ENCODE results near the gene PLEKHG1. TPM values are rescaled to one million over a fixed set of nuclear protein-coding genes. Genes with fewer than 3 reads are reported as not detected.

Gene PLEKHG1
- total RNA-seq, 2 experiments from 2014 or later, result 3.8 to 6.9 TPM

DNA sequence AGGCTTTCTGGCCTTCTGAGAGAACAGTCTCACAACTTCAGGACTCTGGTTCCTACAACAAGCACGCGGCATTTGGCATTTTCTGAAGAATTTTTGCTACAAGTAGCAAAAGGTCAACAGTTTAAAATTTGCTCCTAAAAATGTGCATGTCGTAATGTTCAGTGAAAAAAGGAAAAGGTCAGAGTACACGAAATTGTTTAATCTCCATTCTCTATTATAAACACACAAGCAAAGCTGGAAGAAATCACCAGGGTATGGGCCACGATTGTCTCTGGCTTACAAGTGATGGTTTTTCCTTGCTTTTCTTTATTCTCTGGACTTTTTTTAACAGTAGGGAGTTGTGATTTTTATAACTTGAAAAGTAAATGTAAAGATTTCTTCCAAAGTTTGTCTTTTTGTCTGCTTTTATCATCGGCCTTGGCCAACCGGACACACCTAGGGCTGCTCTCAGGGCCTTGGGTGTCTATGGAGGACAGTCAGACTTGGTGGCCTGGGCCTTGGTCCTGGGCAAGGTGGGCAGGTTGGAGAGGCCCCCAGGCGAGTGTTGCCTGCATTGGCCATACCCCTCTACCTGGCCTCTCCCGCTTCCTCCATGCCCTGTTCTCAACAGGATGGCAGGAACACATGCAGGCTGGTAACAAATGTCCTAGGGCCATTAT is 32.4 kb downstream of the PLEKHG1 start:
- ATAC-seq (ENCODE audit: low read depth) (no peak), DNase-seq (no peak)
- peak overlapping the region; percentile 17 for H3K4me3 Mint-ChIP-seq
- H3K9me3 Mint-ChIP-seq, result no peaks in the 10 kb centered on the region
- peaks cover 4% of the 10 kb centered on the region for H3K27me3 Mint-ChIP-seq
- H3K27ac Mint-ChIP-seq, result no peak overlapping the region
- no peaks in the 10 kb centered on the region for H3K36me3 Mint-ChIP-seq
- peaks cover 12% of the 10 kb centered on the region for H3K4me1 Mint-ChIP-seq
- POLR2A ChIA-PET, result no interaction called here

DNA sequence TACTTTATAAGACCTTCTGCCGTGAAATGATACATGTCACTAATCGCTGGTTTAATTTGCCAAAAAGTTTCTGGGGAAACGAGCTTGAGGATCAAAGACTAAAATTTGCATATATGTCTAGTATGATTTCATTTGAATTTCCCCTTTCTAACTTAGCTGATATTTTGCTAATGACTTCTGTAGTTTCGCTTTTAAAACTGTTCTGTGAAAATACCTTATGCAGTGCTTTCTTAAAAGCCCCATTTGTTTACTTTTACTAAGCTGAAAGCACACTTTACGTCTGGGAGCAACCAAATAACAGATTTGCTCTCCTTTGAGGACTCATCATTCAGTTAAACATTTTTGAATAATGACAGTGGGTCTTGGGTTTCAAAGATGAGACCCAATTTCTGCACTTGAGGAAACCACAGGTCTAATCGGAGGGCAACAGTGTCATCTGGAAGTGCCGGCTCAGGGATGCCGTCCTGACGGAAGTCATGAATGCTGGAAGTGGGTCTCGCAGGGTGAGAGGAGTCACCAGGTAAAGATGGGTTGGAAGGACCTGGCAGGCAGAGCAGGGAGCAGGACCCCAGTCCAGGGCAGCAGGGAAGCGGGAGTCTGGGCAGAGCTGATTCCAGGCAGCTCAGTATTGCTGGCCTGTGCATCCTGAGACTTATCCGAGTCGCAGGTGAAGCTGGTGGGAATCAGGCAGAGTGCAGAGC is 33.2 kb downstream of the PLEKHG1 start:
- DNase-seq (no peak), ATAC-seq (ENCODE audit: low read depth) (no peak)
- POLR2A ChIA-PET, result no interaction called here
- Mint-ChIP-seq H3K27ac (peak overlapping the region; percentile 5), H3K27me3 (peaks cover 6% of the 10 kb centered on the region), H3K36me3 (no peaks in the 10 kb centered on the region), H3K9me3 (no peaks in the 10 kb centered on the region), H3K4me3 (peak overlapping the region; percentile 29), H3K4me1 (peaks cover 12% of the 10 kb centered on the region)

DNA sequence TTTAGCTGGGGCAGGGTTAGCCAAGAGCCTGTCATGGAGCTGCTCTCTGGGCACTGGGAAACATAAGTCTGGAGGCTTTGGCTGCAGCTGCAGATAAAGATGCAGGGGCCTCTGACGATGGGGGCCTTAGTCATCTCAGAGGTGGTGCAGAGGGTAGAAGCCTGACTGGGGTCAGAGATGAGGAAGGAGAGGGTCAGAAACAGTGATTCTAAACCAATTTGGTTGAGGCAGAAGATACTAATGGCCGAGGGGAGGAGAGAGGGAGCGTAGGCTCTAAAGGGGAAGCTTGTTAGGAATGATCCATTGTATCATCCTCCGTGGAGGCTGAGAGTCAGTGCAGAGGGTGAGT is 33.8 kb downstream of the PLEKHG1 start:
- ATAC-seq (ENCODE audit: low read depth), result no peak

DNA sequence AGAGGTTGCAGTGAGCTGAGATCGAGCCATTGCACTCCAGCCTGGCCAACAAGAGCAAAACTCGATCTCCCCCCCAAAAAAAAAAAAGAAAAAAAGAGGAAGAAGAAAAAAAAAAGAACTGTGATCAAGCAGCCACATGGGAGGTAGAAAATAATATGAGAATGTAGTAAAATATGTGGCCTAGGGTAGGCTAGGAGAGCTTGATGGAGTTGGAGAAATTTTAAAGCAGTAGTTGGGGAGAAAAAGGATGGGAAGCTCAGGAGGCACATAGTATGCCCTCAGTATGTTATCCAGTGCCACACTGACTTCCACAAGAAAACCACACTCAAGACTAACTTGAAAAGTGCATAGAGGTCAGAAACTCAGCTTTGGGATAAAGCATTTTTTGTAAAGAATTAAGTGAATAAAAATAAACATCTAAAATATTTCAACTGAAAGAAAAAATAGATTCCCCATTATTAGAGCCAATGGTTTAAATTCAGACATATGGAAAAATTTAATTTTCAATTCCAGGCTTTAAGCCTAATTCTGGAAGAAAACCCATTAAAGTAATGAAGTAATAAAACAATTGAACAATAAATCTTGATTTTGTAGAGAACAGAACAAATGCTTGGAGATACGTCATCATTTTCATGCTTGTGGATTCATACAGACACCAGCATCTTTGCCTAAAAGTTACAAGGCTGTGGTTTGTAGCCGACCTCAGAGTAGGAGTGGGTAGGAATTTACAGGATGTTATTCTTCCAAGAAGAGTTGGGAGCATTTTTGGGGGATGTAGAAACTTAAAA is 34.7 kb downstream of the PLEKHG1 start:
- POLR2A ChIA-PET, result no interaction called here
- DNase-seq (no peak), ATAC-seq (ENCODE audit: low read depth) (no peak)
- Mint-ChIP-seq H3K4me1 (peaks cover 12% of the 10 kb centered on the region), H3K9me3 (no peaks in the 10 kb centered on the region), H3K27ac (no peak overlapping the region), H3K36me3 (no peaks in the 10 kb centered on the region), H3K4me3 (no peak overlapping the region), H3K27me3 (peaks cover 6% of the 10 kb centered on the region)

More for the DNA sequence above, 33.8 kb downstream of the PLEKHG1 start:
- no peak for DNase-seq
- Mint-ChIP-seq H3K27me3 (peaks cover 6% of the 10 kb centered on the region), H3K9me3 (no peaks in the 10 kb centered on the region), H3K36me3 (no peaks in the 10 kb centered on the region), H3K4me3 (no peak overlapping the region), H3K4me1 (peaks cover 12% of the 10 kb centered on the region), H3K27ac (no peak overlapping the region)
- POLR2A ChIA-PET, result no interaction called here

DNA sequence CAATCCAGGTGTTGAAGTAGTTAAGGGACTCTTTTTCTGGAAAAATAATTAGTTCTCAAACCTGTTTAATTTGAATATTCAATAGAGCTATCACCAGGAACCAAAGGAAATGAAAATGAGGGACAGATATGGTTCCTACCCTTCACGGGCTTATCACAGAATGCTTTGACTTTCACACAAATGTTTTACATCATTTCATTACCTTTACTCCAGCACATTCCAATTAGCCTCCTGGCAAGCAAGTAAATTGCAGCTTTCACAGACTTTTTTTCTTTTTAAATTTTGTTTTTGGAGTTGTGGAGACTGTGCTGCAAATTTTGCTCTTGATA is 35.2 kb downstream of the PLEKHG1 start:
- Mint-ChIP-seq H3K27ac (no peak overlapping the region), H3K9me3 (no peaks in the 10 kb centered on the region), H3K4me1 (peaks cover 12% of the 10 kb centered on the region), H3K27me3 (peaks cover 6% of the 10 kb centered on the region), H3K4me3 (no peak overlapping the region), H3K36me3 (no peaks in the 10 kb centered on the region)
- ATAC-seq (ENCODE audit: low read depth) (no peak), DNase-seq (no peak)
- POLR2A ChIA-PET, result no interaction called here

DNA sequence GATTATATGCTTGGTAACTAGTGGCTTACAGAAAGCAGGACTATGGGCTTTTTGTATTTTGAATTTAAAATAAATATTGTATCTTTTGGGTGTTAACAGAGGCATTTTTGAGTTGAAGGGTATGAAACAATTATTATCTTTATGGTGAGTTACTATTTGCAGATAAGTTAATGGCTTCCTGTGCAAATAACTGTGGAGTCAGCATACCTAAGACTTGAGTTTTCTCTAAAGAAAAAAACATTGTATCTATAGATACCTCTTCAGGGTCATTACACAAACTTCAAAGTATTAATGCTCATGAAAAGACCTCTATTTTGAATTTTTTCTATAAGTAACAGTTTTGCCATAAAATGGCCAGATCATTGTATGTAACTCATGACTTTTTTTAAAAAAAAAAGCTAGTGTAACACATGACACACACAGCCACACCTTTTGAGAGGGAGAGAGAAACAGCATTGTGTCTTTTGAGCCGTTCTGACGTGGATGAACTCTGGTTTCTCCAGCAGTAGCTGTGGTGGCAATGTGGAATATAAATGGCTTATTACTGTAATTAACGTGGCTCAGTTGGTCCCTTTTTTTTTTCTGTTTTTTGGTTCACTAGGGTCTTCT is 36.3 kb downstream of the PLEKHG1 start:
- ATAC-seq (ENCODE audit: low read depth), result no peak
- peaks cover 6% of the 10 kb centered on the region for H3K27me3 Mint-ChIP-seq
- DNase-seq, result no peak
- no peak overlapping the region for H3K4me3 Mint-ChIP-seq
- H3K4me1 Mint-ChIP-seq, result peaks cover 12% of the 10 kb centered on the region
- no peaks in the 10 kb centered on the region for H3K36me3 Mint-ChIP-seq
- no peaks in the 10 kb centered on the region for H3K9me3 Mint-ChIP-seq
- no peak overlapping the region for H3K27ac Mint-ChIP-seq
- POLR2A ChIA-PET, result no interaction called here

DNA sequence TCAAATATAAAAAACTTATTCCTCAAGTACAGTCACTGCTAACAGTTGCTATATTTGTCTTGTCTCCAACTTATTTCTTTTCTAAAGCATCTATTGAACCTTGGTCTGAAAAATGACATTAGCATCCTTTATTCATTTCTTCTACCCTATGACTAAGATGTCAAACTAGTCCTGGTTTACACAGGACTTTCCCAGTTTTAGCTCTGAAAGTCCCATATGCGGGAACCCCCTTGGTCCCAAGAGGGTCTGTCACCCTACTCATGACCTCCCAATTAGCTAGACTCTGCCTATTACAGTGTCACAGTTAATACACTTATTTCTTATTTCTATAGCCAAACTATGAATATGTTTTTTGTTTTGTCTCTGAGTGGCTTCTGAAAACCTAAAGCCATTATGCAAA is 37.1 kb downstream of the PLEKHG1 start:
- Mint-ChIP-seq H3K27me3 (peaks cover 2% of the 10 kb centered on the region), H3K36me3 (no peaks in the 10 kb centered on the region), H3K4me3 (no peak overlapping the region), H3K27ac (no peak overlapping the region), H3K9me3 (no peaks in the 10 kb centered on the region), H3K4me1 (peaks cover 14% of the 10 kb centered on the region)
- DNase-seq, result no peak
- POLR2A ChIA-PET, result no interaction called here
- no peak for ATAC-seq (ENCODE audit: low read depth)

DNA sequence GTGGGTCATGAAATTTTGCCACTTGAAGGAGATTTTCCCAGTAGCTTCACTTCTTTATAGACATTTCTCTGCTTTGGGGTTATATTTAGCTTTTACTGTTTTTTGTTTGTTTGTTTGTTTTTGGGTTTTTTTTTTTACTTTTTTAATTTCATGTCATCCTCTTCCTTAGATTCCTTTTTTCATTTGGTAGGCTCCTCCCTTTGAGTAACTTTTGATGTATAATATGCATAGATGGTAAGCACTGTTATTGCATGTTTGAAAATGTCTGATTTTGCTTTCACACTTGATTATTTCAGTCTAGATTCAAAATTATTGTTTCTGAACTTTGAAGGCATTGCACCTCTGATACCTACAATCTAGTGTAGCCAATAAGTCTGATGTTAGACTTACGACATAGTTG is 37.6 kb downstream of the PLEKHG1 start:
- POLR2A ChIA-PET, result no interaction called here
- Mint-ChIP-seq H3K27me3 (peaks cover 2% of the 10 kb centered on the region), H3K9me3 (no peaks in the 10 kb centered on the region), H3K27ac (no peak overlapping the region), H3K4me1 (peaks cover 11% of the 10 kb centered on the region), H3K36me3 (no peaks in the 10 kb centered on the region), H3K4me3 (no peak overlapping the region)
- DNase-seq (no peak), ATAC-seq (ENCODE audit: low read depth) (no peak)

DNA sequence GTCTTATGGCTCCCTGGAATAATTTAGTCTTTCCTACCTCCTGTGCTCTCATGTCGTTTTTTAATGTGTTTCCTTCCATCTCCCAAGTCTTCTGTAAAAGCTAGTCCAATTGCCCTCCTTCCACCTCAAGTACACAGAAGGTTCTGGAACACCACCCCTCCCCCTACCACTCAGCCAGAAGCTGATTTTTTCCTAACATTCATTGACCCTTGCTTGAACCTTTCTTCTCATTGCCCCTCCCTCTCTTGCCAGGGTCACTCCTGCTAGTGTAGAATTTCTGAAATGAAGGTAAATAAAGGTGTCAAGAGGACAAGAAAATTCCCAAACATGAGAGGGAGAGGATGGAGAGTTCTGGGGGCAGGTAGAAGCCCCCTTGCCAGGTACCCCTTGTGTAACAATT is 38.6 kb downstream of the PLEKHG1 start:
- Mint-ChIP-seq H3K27me3 (peaks cover 2% of the 10 kb centered on the region), H3K9me3 (no peaks in the 10 kb centered on the region), H3K4me3 (no peak overlapping the region), H3K4me1 (peaks cover 8% of the 10 kb centered on the region), H3K27ac (no peak overlapping the region), H3K36me3 (no peaks in the 10 kb centered on the region)
- DNase-seq (no peak), ATAC-seq (ENCODE audit: low read depth) (no peak)
- POLR2A ChIA-PET, result no interaction called here

DNA sequence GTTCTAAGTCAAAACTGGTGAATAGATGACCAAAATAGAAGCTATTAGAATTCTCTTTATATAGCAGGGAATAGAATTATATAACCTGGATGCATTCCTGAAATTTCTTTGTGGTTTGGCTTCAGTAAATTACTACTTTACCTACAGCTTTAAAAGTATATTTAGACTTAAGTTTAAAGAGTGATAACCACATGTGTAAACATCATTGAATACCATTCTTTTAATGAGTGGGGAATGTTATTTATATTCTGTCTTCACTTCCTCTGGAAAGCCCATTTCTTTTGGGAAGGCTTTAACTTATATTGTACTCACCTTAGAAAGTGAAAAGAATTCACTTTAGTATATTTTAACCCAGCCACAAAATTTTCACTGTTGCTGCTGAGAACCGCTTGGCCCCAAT is 39.1 kb downstream of the PLEKHG1 start:
- POLR2A ChIA-PET, result no interaction called here

DNA sequence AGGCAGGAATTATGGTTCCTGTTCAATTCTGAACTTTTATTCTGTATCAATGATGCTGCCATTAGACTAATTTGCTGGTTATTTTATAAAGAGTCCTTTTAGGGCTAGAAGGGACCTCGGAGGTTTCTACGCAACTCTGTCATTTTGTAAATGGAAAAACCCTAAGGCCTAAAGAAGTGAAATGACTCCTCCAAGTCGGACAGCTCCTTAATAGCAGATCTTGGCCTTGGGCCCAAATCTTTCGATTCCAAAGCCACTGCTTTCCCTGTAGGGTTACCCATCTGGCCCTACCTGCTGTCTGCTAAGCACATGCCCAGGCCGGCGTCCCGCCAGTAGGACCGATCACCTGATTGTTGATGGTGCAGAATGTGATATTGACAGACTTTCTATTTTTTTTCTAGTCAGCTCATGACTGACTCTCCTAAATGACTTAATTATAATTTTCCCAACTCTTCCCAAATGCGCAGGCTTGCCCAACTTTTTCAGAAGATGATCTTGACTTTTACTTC is 40.2 kb downstream of the PLEKHG1 start:
- POLR2A ChIA-PET, result no interaction called here
- Mint-ChIP-seq H3K36me3 (no peaks in the 10 kb centered on the region), H3K27me3 (peaks cover 6% of the 10 kb centered on the region), H3K4me3 (no peak overlapping the region), H3K4me1 (peaks cover 8% of the 10 kb centered on the region), H3K27ac (no peak overlapping the region), H3K9me3 (no peaks in the 10 kb centered on the region)
- DNase-seq, result no peak
- no peak for ATAC-seq (ENCODE audit: low read depth)

More for the DNA sequence above, 39.1 kb downstream of the PLEKHG1 start:
- ATAC-seq (ENCODE audit: low read depth) (no peak), DNase-seq (no peak)
- Mint-ChIP-seq H3K4me3 (no peak overlapping the region), H3K27ac (no peak overlapping the region), H3K4me1 (peaks cover 8% of the 10 kb centered on the region), H3K9me3 (no peaks in the 10 kb centered on the region), H3K36me3 (no peaks in the 10 kb centered on the region), H3K27me3 (peaks cover 5% of the 10 kb centered on the region)

DNA sequence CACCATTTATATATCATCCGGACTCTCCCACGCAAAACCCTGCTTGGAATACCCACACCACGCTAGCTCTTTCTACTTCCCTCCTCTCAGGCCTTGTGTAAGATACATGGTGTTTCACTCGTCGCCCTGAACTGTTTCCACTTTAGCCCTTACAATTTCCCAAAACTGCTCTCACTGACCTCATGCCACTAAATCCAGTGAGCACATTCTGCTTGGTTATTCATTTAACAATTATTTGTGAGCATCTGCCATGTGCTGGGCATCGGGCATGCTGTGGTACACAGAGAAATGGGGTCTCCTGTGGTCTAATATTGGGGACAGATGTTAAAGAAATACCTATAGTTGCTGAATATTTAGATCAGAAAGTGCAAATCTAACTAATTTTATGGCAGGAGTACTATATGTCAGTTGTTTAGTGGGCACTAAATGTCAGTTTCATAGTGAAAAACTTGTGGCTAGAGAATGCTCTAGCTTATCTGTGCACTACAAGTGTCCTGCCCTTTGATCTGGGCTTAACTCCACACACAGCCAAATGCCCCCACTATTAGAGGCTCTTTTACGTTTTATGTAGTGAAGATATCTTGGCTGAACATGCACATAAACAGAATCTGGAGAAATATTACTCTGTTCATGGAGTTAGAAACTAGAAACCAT is 41.0 kb downstream of the PLEKHG1 start:
- Mint-ChIP-seq H3K4me3 (no peak overlapping the region), H3K27ac (no peak overlapping the region), H3K27me3 (peaks cover 6% of the 10 kb centered on the region), H3K36me3 (no peaks in the 10 kb centered on the region), H3K4me1 (peaks cover 8% of the 10 kb centered on the region), H3K9me3 (no peaks in the 10 kb centered on the region)
- POLR2A ChIA-PET, result no interaction called here
- DNase-seq (no peak), ATAC-seq (ENCODE audit: low read depth) (no peak)

DNA sequence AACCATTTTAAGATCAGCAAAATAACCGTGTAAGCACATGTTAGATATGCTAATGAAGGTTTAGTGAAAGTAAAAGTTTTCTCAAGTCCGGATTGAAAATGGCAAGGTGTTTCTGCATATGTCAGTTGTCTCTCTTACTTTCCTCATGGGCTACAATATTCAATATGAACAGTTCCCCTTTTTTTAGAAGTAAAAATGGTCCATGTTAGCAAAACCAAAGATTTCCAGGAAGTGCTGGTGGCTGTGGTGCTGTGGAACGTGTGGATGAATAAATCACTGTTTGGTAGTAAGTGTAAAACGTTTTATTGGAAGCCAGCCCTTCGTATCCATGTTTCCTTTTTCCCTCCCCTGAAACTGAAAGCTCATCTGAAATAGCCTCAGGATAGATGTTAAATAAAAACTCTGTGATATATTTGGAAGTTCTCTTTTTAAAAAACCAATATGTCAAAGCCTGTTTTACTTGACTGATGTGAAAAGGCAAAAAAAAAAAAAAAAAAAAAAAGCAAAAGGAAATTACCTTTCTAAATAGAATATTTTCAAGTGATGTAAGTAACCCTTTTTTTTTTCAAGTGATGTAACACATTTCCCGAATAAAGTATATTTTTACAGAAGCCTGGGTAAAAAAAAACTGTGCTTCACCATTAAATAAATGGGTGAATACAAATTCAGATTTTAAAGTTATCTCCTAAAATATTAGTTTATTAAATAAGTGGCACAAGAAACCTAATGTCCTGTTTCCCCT is 41.9 kb downstream of the PLEKHG1 start:
- DNase-seq, result no peak
- peaks cover 8% of the 10 kb centered on the region for H3K4me1 Mint-ChIP-seq
- no peak overlapping the region for H3K27ac Mint-ChIP-seq
- ATAC-seq (ENCODE audit: low read depth), result no peak
- peak overlapping the region; percentile 37 for H3K4me3 Mint-ChIP-seq
- H3K36me3 Mint-ChIP-seq, result no peaks in the 10 kb centered on the region
- peaks cover 13% of the 10 kb centered on the region for H3K27me3 Mint-ChIP-seq
- no peaks in the 10 kb centered on the region for H3K9me3 Mint-ChIP-seq
- POLR2A ChIA-PET, result no interaction called here
